Eye (tissue), 1 donor: ENCODE measurements around the gene IFFO2.
"Not testable (repeated sequence)": the region's sequence is repeated elsewhere in the genome, so short reads cannot be mapped to it uniquely, and the experiment has no call there.

Experiments
- DNase-seq: peaks from one replicate; pipeline ENCODE4 v3.0.0-alpha.2; 2015

The IFFO2 gene

DNA sequence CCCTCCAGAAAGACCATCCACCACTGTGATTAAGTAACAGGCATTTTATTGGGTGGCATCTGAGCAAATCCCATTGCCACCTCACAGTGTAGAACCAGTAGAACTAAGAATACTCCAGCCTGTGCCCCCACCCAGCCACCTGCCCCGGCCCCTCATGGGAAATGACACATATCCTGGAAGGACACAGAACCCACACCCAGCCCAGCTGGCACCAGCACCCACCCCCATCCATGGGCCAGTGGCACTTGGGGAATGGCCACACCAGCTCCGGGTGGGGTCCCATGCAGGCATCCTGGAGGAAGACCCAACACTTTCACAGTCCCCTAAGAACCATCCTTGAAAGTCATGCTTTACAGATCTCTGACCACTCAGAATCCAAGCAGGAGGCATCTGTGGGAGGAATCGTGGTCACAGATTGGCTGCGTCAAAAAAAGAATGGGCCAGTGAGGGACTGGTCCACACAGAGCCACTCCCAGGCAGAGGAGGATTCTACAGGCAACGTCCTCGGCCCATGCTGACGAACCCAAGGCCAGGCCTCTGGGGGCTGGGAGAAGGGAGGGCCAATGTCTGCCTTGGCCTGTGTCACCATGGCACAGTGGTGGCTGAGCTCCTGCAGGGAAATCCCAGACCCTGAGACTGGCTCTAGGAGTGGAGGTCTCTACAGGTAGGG is 84.9 kb downstream of the IFFO2 start:
- DNase-seq: no peak

DNA sequence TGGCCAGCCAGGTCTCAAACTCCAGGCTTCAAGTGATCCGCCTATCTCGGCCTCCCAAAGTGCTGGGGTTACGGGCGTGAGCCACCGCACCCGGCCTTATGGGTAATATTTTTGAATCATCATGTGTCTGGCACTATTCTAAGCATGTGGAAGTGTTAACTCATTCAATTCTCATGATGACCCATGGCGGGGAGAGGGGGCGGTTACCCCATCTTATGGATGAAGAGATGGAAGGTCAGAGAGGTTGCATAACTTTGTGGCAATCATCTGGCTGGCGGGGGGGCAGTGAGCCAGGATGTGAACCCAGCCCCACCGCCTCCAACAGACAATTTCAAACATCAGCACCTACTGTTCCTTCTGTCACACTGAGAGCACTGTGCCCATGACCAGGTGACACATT is 85.5 kb downstream of the IFFO2 start:
- DNase-seq: no peak

DNA sequence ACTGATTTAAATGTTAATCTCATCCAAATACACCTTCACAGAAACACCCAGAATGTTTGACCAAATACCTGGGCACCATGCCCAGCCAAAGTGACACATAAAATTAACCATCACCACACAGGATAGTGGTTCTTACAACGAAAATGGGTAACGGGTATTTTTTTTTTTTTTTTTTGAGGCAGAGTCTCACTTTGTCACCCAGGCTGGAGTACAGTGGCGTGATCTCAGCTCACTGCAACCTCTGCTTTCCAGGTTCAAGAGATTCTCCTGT is 85.9 kb downstream of the IFFO2 start:
- not testable (repeated sequence) for DNase-seq

DNA sequence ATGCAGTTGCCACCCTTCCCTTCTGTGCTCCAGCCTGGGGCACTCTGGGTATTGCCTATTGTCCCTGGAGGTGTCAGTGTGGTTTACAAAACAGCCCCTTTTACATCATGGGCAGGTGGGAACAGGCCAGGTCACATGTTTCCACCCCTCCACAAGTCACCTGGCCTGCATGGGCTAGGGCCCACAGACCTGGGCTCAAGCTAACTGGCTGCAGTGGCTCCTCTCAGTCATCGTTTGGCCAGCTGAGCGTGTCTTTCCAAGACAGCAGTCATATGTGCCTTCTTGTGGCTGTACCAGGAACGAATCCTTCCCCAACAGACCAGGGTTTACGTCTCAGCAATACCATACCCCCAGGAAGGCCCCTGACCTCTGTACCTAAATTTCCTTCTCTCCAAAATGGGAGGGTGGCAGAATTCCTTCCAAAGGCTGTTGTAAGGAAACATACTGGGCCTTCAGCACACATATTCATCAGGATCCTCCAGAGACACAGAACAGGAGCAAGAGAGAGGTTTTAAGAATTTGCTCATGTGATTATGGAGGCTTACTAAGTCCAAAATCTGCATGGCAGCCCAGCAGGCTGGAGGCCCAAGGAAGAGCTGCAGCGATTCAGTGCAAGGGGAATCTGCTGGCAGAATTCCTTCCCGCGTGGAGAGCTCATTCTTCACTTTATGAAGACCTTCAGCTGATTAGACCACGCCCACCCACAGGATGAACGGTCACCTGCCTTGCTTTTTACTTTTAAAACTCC is 86.5 kb downstream of the IFFO2 start:
- no peak for DNase-seq

DNA sequence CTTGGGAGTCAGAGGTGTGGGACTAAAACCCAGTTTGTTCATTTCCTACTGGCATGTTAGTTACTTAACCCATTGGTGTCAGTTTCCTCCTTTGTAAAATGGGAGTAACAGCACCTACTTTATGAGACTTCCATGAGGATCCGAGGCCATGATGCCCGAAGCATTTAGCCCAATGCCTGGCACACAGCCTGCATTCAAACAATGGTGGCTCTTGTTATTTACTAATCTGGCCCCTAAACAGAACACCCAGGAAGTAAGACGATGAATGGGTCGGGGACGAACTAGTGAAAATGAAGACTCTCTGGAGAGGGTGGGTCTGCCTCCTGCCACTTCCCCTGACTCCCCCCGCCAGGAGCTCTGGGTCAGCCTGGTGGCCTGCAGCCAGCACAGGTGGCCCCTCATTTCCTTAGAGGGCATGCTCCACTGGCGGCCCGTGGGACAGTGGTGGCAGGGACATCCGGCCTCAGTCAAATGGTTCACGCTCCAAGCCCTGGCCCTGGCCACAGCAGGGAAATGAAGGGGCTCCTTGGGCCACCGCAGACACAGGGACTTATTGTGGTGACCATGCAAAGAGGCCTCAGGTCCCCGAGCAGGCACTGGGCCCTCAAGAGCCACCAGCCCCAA is 87.6 kb downstream of the IFFO2 start:
- no peak for DNase-seq

DNA sequence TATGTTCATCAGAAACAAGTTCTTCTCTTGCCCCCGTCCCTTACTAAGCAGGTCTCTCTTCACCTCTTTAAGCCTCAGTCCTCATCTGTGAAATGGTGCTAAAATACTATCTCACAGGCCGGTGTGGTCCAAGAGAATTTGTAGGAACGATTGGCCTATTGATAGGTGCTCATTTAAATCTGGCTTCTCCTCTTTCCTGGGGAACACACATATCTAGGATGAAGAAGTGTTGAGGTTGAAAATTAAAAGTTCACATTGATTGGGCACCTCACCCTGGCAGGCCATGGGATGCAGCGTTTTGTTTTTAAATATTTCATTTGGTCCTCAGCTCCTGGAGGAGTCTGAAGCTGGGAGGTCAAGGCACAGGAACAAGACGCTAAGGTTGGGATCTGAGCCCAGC is 88.1 kb downstream of the IFFO2 start:
- DNase-seq: no peak

DNA sequence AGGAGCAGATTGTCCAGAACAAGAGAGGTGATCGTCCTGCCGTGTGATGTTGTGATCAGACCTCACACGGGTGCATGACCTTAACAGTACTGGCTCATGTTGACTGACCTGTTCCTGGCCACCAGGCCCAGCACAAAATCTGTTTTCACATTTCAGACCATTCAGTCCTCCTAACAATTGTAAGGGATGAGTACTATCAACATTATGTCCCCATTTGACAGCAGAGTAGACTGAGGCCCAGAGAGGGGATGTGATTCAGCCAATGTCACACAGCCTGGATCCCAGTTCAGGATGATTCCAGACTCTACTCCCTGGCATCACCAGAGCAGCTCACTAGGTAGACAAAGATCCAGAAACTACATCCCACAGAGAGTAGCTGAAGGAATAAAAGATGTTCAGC is 89.6 kb downstream of the IFFO2 start:
- DNase-seq: no peak

DNA sequence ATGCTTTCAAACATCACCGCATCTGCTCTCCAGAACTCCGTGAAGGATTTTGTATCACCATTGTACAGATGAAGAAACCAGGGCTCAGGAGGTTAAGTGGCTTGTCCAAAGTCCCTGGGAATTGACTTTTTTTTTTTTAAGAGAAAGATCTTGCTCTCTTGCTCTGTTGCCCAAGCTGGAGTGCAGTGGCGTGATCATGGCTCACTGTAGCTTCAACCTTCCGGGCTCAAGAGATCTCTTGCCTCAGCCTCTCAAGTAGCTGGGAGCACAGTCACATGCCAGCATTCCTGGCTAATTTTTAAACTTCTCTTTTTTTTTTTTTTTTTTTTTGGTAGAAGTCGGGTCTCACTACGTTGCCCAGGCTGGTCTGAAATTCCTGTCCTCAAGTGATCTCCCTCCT is 90.2 kb downstream of the IFFO2 start:
- DNase-seq: no peak

DNA sequence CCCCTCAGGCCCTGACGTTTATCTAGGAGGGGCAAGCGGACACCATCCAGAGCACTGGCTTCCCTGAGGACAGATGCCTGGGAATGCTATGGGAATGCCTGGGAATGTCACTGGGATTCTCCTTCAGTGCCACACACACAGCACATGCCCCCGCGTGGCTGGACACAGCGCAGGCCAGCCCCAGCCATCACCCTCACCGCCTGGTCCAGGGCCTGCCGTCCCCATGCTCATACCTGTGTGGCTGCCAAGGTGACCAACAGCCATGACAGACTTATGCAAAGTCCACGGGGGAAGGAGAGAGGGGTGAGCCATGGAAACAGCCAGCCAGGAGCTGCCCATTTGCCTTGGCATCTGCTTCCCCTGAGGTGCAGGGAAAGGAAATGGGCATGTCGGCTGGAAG is 91.3 kb downstream of the IFFO2 start:
- no peak for DNase-seq

DNA sequence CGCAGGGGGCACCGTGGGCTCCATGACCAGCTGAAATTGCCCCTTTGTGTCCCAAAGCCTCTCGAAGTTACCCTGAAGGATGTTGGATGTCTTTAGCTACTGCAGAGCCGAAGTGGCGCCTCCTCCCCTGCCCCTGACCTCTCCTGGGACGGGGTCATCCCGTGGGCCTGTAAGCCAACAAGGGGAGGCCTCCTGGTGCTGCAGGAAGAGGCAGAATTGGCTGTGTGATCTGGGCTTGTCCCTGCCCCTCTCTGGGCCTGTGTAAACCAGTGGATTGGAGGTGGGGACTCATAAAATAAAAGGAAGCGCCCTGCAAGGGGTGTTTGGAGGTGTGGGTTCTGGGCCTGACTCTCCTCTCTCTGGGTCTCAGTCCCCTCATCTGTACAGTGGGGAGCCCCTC is 94.9 kb downstream of the IFFO2 start:
- DNase-seq: no peak

DNA sequence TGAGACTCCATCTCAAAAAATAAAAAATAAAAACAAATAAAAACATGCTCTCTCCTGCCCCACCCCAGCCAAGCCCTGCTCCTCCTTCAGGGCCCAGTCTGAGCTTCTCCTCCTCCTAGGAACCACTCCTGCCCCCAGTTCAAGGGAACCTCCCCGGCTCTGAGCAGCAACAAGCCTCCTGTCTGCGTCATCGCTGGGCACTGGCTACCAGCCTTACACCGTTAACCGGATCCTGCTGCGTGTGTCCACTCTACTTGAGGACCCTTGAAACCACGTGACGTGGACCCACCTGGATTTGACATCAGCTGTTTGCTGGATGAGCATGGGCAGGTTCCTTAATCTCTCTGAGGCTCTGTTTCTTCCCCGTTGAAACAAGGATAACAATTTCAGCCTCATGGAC is 95.4 kb downstream of the IFFO2 start:
- no peak for DNase-seq

DNA sequence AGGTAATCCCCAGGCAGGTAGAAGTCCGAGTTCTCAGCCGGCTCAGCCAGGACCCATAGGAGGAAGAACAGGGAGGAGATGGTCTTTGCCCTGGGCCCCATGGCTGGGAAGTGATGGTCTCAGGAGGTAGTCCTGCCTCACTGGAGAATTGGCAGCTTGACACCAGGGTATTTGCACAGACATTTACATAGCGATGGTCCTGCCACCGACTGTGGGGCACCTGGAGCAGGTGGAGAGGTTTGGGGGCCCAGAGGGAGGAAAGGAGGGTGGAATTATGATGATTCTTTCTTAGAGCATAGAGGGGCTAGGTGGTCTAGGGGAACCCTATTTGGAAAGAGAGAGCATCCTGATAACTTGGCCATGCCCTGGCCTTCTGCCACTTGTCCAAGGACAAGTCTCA is 96.9 kb downstream of the IFFO2 start, which contains the start of gene TAS1R2:
TSS of gene TAS1R2 (minus strand) at position 101 of the 400 bp plus-strand sequence. CDS start at position 101, 0 bp downstream.
- no peak for DNase-seq

DNA sequence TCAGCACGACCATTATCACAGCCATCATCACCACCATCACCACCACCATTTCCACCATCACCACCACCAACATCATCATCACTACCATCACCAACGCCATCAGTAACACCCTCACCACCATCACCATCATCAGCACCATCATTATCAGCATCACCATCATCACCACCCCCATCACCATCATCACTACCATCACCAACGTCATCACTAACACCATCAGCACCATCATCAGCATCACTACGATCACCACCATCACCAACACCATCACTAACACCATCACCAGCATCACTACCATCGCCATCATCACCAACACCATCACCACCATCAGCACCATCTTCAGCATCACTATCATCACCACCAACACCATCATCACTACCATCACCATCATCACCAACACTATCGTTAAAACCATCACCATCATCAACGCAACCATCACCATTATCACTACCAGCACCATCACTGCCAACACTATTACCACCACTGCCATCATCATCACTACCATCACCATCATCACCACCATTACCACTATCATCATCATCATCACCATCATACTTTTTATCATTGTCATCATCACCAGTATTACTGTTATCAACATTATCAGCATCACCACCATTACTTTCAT is 98.3 kb downstream of the IFFO2 start:
- no peak for DNase-seq

DNA sequence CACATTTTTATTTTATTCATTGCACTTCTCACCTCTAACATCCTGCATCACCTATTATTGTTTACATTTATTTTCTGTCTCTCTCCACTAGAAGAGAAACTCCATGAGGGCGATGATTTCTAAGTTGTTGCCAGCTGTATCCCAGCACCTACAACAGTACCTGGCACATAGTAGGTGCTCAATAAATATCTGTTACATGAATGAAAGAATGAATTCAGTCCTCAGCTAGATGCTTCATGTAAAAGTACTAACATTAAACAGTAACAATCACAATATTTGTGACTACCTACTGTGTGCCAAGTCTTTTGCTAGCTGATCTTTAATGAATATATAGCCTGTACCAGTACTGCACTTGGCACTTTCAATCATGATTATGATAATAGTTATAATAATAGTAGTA is 100.0 kb downstream of the IFFO2 start:
- DNase-seq: no peak

DNA sequence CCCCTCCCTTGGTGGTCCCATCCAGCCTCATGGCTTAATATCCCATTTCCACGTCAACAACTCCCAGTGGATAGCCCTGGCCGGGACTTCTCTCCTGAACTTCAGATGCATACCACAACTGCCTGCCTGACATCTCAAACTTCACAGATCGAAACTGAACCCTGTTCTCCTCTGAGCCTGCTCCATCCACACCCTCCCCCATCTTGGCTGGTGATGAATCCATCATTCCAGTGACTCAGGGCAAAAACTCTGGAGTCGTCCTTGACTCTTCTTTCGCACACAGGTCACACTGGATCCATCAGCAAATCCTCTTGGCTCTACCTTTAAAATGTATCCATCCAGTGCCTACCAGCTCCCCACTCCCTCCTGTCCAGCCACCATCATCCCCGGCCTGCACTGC is 100.9 kb downstream of the IFFO2 start:
- no peak for DNase-seq

DNA sequence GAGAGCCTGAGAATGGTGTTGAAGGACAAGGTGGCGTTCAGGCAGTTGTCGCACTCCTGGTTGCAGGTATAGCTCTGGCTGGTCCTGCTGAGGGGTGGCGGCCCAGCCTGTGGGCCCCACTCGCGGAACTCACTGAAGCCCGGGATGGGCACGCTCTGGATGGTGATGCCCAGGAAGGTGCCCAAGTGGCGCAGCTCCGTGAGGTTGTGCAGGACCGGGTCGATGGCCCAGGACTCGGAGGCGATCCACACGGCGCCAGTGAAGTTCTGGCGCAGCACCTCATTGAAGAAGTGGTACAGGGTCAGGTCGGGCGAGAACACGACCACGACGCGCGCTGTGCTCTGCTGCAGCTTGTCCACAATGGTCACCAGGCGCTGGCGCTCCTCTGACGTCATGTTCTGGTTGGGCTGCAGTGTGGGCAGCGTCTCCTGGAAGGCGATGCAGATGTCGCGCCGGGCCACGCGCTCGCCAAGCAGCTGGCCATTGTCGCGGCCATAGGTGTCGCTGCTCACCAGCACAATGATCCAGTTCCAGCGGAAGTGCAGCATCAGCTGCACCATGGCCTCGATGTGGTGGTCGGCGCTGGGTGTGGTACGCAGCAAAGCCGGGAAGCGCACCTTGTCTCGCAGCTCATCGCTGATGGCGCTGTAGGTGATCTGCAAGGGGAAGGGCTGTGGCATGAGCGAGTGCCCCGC is 102.0 kb downstream of the IFFO2 start:
- DNase-seq: no peak
